CMK (cell line): ENCODE data around the gene LARP1.
A peak's percentile ranks its signal among the peaks of the same experiment; 100 is the strongest.
"Not testable (repeated sequence)": the region's sequence is repeated elsewhere in the genome, so short reads cannot be mapped to it uniquely, and the experiment has no call there.

Experiments
- DNase-seq: peaks from one replicate; pipeline ENCODE4 v3.0.0-alpha.2; 2010; ENCODE audit warnings: low read depth

Gene LARP1

DNA sequence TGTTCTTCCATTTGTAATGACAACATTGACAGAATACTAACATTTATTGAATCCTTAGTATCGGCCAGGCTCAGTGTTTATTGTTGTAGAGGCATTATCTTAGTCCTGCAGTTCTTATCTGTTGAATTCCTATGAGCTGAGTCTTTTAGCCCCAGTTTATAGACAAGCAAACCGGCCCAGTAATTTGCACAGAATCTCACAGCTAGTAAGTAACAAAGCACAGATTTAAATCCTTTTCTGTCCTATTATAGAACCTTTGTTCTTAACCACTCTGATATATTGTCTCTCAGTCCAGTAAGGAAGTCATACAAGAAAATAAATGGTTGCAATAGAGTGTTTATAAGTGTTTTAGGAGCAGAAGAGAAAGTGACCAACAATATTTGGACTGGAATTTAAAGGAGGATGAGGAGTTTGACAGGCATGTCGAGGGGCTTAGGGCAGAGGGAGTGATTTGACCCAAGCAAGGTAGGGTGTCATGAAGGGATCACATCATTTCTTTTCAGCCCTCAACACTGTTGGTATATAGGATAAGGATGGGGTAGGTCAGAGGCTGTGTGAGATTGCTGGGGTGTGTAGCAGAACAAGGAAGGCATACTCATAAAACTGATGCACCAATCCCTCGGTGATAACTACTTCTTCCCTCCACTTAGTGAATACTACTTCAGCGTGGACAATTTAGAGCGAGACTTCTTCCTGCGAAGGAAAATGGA, 39.5 kb downstream of the LARP1 start:
- DNase-seq = no peak

- DNase-seq = no peak
These were observed 40.0 kb downstream of the LARP1 start for GRCh38 chr5:154795235-154795596.

DNA sequence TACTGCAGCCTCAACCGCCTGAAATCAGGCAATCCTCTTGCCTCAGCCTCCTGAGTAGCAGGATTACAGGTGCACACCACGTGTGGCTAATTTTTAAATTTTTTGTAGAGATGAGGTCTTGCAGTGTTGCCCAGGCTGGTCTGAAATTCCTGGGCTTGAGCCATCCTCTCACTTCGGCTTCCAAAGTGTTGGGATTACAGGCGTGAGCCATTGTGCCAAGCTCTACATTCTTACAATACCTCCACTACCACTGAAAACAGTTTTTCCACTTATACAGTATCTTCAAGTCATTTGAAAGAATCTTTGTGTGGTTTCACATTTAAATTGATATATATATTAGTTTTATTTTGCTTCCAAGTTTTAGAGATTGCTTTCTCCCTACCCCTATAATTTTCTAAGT, 42.6 kb downstream of the LARP1 start:
- no peak for DNase-seq

GRCh38 chr5:154800582-154800981, 45.4 kb downstream of the LARP1 start:
- DNase-seq = no peak

DNA sequence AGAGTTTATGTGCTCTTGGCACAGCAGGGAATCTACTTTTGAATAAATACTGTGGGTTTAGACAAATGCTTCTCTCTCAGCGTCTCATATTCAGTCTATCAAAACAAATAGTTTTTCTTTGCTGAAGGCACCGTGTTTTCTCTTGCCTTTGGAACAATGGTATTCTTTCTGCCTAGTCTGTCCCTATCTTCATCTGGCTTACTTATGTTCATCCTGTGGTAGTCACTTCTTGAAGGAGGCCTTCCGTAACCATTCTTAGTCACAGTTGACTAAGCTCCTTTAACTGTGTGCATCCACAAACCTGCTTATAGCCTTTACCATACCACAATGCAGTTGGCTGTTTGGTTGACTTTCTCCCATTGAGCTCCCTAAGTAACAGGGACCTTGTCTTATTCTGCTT, 45.9 kb downstream of the LARP1 start:
- no peak for DNase-seq

DNA sequence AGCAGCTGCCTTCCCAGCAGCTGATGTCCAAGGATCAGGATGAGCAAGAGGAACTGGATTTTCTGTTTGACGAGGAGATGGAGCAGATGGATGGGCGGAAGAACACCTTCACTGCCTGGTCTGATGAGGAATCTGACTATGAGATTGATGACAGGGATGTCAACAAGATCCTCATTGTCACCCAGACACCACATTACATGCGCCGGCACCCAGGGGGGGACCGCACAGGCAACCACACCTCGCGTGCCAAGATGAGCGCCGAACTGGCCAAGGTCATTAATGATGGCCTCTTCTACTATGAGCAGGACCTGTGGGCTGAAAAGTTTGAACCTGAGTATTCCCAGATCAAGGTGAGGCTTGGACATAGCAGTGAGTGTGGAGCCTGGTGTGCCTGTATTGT, 46.9 kb downstream of the LARP1 start:
- DNase-seq = no peak

DNA sequence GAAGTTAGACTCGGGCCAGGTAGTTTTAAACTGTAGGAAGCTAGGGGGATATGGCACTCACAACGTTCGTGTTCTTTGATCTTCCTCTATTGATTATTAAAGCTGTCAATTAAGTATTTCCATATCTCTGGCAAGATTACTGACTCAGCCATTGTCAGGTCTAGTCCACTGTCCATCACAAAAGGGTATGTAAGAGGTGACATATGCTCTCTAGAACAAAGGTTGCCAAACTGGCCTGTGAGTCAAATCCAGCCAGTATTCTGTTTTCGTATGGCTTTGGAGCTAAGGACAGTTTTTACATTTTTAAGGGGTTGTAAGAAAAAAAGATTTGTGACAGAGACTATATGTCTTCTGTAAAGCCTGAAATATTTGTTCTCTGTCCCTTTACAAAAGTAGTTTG, 51.0 kb downstream of the LARP1 start:
- no peak for DNase-seq

DNA sequence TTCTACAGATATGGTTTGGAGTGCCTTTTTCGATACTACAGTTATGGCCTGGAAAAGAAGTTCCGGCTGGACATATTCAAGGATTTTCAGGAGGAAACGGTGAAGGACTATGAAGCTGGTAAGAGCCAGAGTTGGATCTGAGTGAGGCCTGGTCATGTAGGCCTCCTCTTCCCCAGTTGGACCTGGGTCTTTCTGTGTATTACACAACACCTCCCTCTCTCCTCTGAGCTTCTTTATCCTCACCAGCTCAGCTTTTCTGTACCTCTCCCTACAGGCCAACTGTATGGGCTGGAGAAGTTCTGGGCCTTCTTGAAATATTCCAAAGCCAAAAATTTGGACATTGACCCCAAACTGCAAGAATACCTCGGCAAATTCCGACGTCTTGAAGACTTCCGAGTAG, 56.1 kb downstream of the LARP1 start:
- DNase-seq = no peak

DNA sequence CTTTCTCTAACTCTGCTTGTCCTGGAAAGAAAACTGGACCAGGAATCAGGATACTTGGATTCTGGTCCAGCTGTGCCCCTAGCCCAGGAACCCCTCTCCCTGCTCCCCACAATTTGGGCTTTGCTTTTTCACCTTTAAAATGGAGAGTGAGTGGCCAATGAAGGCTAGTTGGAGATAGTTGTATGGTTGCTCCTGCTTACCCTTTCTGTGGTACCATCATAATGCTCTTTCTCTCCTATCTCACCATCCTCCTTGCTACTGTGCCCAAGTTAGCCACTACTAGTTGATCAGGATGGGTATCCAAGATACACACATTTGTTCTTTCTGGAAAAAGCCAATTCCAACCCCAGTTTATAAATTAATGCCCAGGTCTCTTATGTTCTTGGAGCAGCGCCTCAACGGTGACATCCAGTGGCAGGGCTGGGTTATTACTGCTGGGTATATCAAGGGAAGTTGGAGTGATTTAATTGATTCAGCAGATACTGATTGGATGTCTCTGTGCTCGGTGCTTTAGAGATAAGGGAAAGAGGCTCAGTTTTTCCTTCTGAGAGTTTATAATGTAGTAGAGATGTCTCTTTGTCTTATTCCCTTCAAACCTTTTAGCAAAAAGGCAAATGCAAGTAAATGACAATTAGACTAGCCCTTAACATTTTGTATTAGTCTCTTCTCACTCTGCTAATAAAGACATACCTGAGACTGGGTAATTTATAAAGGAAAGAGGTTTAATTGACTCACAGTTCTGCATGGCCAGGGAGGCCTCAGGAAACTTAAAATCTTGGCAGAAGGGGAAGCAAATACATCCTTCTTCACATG, 56.7 kb downstream of the LARP1 start:
- no peak for DNase-seq

GRCh38 chr5:154813158-154813557, 58.0 kb downstream of the LARP1 start:
- no peak for DNase-seq

- no peak for DNase-seq
These were observed 58.6 kb downstream of the LARP1 start for GRCh38 chr5:154813736-154814135.

GRCh38 chr5:154815025-154815424, 59.8 kb downstream of the LARP1 start:
- no peak for DNase-seq

DNA sequence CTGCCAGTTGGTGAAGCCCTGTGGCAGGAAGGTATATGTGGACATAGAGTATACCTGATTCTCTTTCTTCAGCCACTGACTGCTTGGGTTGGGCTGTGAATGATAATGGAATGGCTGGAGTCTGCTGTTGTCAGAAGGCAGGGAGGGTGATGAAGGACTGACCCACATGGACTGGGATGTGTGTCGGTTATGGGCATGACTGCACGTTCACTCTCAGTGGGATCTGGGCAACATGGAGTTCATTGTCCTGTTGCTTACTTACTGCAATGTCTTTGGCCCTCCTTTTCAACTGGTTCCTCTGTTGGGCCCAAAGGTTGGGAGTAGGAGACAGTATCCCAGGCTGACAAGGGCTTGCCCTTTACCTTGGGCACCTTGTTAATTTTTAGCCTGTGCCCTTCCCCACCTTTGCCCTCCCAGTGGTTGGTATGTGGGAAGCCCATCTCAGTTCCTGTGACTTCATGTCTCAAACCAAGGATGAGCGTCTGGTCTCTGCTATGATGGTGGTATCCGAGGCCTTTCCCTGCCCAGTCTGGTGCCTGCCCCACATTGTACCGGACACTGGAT, 60.6 kb downstream of the LARP1 start:
- no peak for DNase-seq

DNA sequence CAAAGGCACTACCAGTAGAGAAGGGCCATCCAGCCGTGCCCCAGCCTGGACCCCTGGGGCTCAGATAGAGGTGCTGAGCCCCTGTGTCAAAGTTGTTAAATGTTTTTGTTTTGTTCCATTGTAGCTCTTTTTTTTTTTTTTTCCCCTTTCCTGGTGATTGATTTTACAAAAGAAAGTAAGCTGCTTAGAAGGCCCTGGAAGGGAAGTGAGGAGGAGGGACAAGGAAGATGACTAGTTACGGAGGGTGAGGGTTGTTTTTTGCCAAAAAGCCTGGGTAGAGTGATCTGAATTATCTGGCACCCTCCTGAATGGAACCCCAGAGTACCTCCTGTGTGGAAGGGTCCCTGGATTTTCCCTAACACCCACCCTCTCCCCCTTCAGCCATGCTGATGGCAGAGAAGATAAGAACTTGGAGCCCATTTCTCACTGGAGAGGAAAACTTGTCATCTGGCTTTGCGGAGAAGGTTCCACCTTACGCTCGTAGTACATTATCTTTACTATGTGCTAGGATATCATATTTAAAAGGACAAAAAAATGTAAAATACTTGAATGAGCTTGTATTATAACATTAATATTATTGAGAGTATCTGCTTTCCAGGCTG, 61.8 kb downstream of the LARP1 start:
- DNase-seq = no peak

DNA sequence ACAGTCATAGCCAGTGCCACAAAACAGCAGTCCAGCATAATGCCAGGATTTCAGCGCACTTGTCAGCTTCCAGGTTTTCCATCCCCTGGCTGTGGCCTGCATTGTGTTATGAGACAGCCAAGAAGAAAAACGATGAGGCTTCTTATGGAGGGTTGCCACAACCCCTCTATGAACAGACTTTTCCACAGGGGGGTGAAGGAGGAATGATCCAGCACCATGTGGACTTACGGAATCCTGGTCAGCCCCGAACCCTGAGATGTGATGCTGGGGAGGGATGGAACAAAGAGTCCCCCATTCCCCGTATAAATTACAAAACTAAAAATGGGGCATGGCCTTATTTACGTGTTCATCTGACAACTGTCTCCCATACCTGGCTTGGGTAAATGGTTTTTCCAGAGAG, 62.6 kb downstream of the LARP1 start:
- no peak for DNase-seq

DNA sequence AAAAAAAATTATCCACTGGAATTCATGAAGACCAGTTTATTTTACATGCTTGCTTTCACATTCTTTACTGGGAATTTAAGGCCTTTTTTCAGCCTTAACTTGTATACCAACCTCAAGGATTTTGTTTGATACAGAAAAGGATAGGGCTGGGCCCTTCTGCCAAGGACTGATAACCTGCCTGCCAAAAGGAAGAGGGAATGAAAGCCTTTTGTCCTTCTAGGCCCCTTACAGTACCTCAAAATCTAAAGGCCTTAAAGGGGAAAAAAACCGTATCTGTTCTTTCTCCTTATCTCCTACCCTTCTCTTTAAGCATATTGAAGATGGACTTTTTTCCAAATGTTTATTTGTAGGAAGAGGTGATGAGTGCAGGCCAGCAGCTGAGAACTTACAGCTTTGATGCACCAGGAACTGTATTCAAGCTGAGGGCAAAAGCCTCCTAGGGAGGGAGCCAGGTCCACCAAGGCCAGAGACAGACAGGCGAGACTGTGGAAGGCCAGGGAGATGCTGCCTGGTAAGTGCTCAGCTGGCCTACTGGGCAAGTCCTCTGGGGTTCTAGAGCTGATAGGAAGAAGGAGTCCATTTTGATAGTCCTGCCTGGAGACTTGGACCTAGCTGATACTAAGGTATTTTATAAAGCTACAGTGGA, 63.4 kb downstream of the LARP1 start:
- DNase-seq = peak; percentile 60

DNA sequence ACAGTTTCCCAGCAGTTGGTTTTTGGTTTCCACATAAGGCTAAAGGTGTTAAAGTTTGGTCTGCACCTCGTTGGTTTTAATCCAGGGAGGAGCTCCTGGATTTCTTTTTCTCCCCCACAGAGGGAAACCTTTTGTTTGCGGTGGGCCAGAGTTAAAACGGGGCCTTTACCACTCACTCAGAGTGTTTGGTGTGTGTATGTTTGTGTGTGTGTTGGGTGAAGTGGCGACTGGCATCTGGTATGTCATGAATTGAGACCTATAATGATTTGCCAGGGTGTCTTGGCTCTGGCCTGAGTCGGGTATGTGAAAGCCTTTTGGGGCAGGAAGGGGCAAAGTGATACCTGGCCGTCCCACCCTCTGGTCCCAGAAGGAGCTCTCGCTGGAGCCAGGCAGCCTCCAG, 64.4 kb downstream of the LARP1 start:
- DNase-seq = no peak

DNA sequence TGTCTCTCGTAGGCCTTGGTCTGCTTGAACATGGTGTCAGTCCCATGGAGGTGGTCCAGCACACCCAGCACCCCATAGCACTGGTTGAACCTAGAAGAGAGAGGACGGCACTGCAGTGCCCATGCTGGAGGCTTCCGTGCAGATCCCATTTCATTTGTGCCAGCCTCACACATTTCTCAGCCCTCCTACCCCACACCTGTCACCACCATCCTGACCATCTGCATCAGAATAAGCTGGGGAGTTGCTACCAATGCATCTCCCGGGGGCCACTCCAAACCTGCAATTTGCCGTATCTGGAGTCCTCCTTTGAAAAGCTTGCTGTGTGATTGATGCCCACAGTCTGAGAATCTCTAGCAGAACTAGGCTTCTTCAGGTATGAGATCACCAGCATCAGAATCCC, 65.2 kb downstream of the LARP1 start:
- no peak for DNase-seq

- DNase-seq = not testable (repeated sequence)
These were observed 67.7 kb downstream of the LARP1 start for GRCh38 chr5:154822896-154823295.

GRCh38 chr5:154823605-154824004, 68.4 kb downstream of the LARP1 start:
- no peak for DNase-seq

GRCh38 chr5:154824070-154824469, 68.9 kb downstream of the LARP1 start:
- DNase-seq = no peak

- DNase-seq = no peak
These were observed 74.0 kb downstream of the LARP1 start for GRCh38 chr5:154829181-154829588.
